Activated naive CD8-positive, alpha-beta T cell treated with anti-CD3 and anti-CD28 coated beads, Interleukin-2, amount 10 ng/mL, durations not matched to agents 7 days and 5 days (primary cell): ENCODE measurements around the gene THPO. TPM values are rescaled to one million over a fixed set of nuclear protein-coding genes. Genes with fewer than 3 reads are reported as not detected.

Experiments
- ATAC-seq: fragments of 150-1000 bp; cut with Tn5 transposase; one replicate; pipeline ENCODE4 v1.10.0; 2021; ENCODE audit warnings: low read depth, moderate library complexity
- POLR2A ChIA-PET: fragments of 350-600 bp; sonication (Branson Sonifier 250); formaldehyde crosslinking; loops from one replicate; lab custom pipeline; 2021; ENCODE audit warnings: antibody characterized with exemption; lab: Charles Lee
- DNase-seq: peaks from one replicate; pipeline ENCODE4 v3.0.0; 2021
- H3K27ac Mint-ChIP-seq: one replicate; pipeline ENCODE4 v1.8.0; 2022; ENCODE audit warnings: mild to moderate bottlenecking, mixed read lengths
- H3K27me3 Mint-ChIP-seq: one replicate; pipeline ENCODE4 v1.8.0; 2022; ENCODE audit warnings: mild to moderate bottlenecking, moderate library complexity, mixed read lengths
- H3K36me3 Mint-ChIP-seq: one replicate; pipeline ENCODE4 v1.8.0; 2021; ENCODE audit warnings: mild to moderate bottlenecking, mixed read lengths
- H3K4me1 Mint-ChIP-seq: one replicate; pipeline ENCODE4 v1.8.0; 2021; ENCODE audit warnings: mixed read lengths
- H3K4me3 Mint-ChIP-seq: one replicate; pipeline ENCODE4 v1.8.0; 2022; ENCODE audit warnings: mild to moderate bottlenecking, moderate library complexity, mixed read lengths
- H3K9me3 Mint-ChIP-seq: one replicate; pipeline ENCODE4 v1.8.0; 2021; ENCODE audit warnings: mixed read lengths
- total RNA-seq, 2 experiments: library from RNA; stranded (reverse); gene quantifications; one replicate each; pipeline ENCODE4 v1.2.3, GENCODE V29; 2021

Gene THPO
- total RNA-seq, result not detected

GRCh38 chr3:184377882-184378445 lies at the start of gene THPO:
TSS of gene THPO (minus strand) at chr3:184378207. CDS start at chr3:184376259, 1,948 bp downstream.
- H3K4me1 Mint-ChIP-seq, result peaks cover 4% of the 10 kb centered on the region
- no peaks in the 10 kb centered on the region for H3K9me3 Mint-ChIP-seq
- H3K36me3 Mint-ChIP-seq, result no peaks in the 10 kb centered on the region
- DNase-seq (no peak), ATAC-seq (no peak)
- POLR2A ChIA-PET, result no interaction called here
- H3K4me3 Mint-ChIP-seq, result no peak within 1 kb of the TSS
- peaks cover 52% of the 10 kb centered on the region for H3K27me3 Mint-ChIP-seq
- no peak within 1 kb of the TSS for H3K27ac Mint-ChIP-seq

- no peak overlapping the region for H3K27ac Mint-ChIP-seq
- no peak overlapping the region for H3K4me3 Mint-ChIP-seq
- no peaks in the 10 kb centered on the region for H3K9me3 Mint-ChIP-seq
- H3K27me3 Mint-ChIP-seq, result peaks cover 22% of the 10 kb centered on the region
- ATAC-seq (no peak), DNase-seq (no peak)
- no peaks in the 10 kb centered on the region for H3K36me3 Mint-ChIP-seq
- POLR2A ChIA-PET, result no interaction called here
- H3K4me1 Mint-ChIP-seq, result no peaks in the 10 kb centered on the region
Measured at GRCh38 chr3:184426691-184427141, 48.7 kb upstream of the THPO start.

- Mint-ChIP-seq H3K4me3 (no peak overlapping the region), H3K27ac (no peak overlapping the region), H3K36me3 (no peaks in the 10 kb centered on the region), H3K27me3 (peaks cover 17% of the 10 kb centered on the region), H3K4me1 (no peaks in the 10 kb centered on the region), H3K9me3 (no peaks in the 10 kb centered on the region)
- ATAC-seq, result no peak
- no peak for DNase-seq
- POLR2A ChIA-PET, result no interaction called here
Measured at GRCh38 chr3:184423561-184423960, 45.6 kb upstream of the THPO start.

- Mint-ChIP-seq H3K36me3 (no peaks in the 10 kb centered on the region), H3K9me3 (no peaks in the 10 kb centered on the region), H3K4me3 (no peak overlapping the region), H3K27me3 (peaks cover 17% of the 10 kb centered on the region), H3K27ac (no peak overlapping the region), H3K4me1 (peaks cover 2% of the 10 kb centered on the region)
- POLR2A ChIA-PET, result no interaction called here
- no peak for ATAC-seq
- DNase-seq, result no peak
Measured at GRCh38 chr3:184419171-184419570, 41.2 kb upstream of the THPO start.

- POLR2A ChIA-PET, result interaction anchor here (0.7 kb wide), 2 partner anchors 122 to 407 kb away, joined by 3 read pairs; no protein-coding TSS in a partner anchor
- peaks cover 2% of the 10 kb centered on the region for H3K4me1 Mint-ChIP-seq
- H3K4me3 Mint-ChIP-seq, result no peak overlapping the region
- peak; percentile 74 for DNase-seq
- no peaks in the 10 kb centered on the region for H3K9me3 Mint-ChIP-seq
- peaks cover 7% of the 10 kb centered on the region for H3K27me3 Mint-ChIP-seq
- H3K27ac Mint-ChIP-seq, result no peak overlapping the region
- H3K36me3 Mint-ChIP-seq, result no peaks in the 10 kb centered on the region
- ATAC-seq, result peak; percentile 92
Measured at GRCh38 chr3:184417619-184418327, 39.8 kb upstream of the THPO start.

- POLR2A ChIA-PET, result no interaction called here
- DNase-seq, result no peak
- no peak for ATAC-seq
- no peaks in the 10 kb centered on the region for H3K36me3 Mint-ChIP-seq
- H3K9me3 Mint-ChIP-seq, result no peaks in the 10 kb centered on the region
- no peak overlapping the region for H3K27ac Mint-ChIP-seq
- H3K4me3 Mint-ChIP-seq, result no peak overlapping the region
- H3K27me3 Mint-ChIP-seq, result peaks cover 4% of the 10 kb centered on the region
- peaks cover 2% of the 10 kb centered on the region for H3K4me1 Mint-ChIP-seq
Measured at GRCh38 chr3:184415203-184415490, 37.1 kb upstream of the THPO start.

- H3K27me3 Mint-ChIP-seq, result peaks cover 3% of the 10 kb centered on the region
- no peaks in the 10 kb centered on the region for H3K9me3 Mint-ChIP-seq
- ATAC-seq (no peak), DNase-seq (no peak)
- POLR2A ChIA-PET, result no interaction called here
- H3K4me3 Mint-ChIP-seq, result no peak overlapping the region
- no peak overlapping the region for H3K27ac Mint-ChIP-seq
- no peaks in the 10 kb centered on the region for H3K36me3 Mint-ChIP-seq
- H3K4me1 Mint-ChIP-seq, result peaks cover 2% of the 10 kb centered on the region
Measured at GRCh38 chr3:184414418-184415202, 36.6 kb upstream of the THPO start.

GRCh38 chr3:184409946-184410500 lies 32.0 kb upstream of the THPO start:
- DNase-seq (no peak), ATAC-seq (no peak)
- Mint-ChIP-seq H3K9me3 (no peaks in the 10 kb centered on the region), H3K4me3 (no peak overlapping the region), H3K4me1 (no peaks in the 10 kb centered on the region), H3K27ac (no peak overlapping the region), H3K36me3 (no peaks in the 10 kb centered on the region), H3K27me3 (peaks cover 2% of the 10 kb centered on the region)
- POLR2A ChIA-PET, result no interaction called here

GRCh38 chr3:184409331-184409926 lies 31.4 kb upstream of the THPO start:
- H3K27me3 Mint-ChIP-seq, result peaks cover 3% of the 10 kb centered on the region
- ATAC-seq (no peak), DNase-seq (no peak)
- POLR2A ChIA-PET, result no interaction called here
- no peak overlapping the region for H3K27ac Mint-ChIP-seq
- H3K9me3 Mint-ChIP-seq, result no peaks in the 10 kb centered on the region
- no peak overlapping the region for H3K4me3 Mint-ChIP-seq
- no peaks in the 10 kb centered on the region for H3K4me1 Mint-ChIP-seq
- no peaks in the 10 kb centered on the region for H3K36me3 Mint-ChIP-seq

GRCh38 chr3:184405075-184406030 lies 27.3 kb upstream of the THPO start:
- no peaks in the 10 kb centered on the region for H3K4me1 Mint-ChIP-seq

GRCh38 chr3:184399410-184399809 lies 21.4 kb upstream of the THPO start:
- no peak overlapping the region for H3K4me3 Mint-ChIP-seq
- DNase-seq, result no peak
- H3K4me1 Mint-ChIP-seq, result no peaks in the 10 kb centered on the region
- H3K27me3 Mint-ChIP-seq, result peaks cover 30% of the 10 kb centered on the region
- ATAC-seq, result no peak
- no peak overlapping the region for H3K27ac Mint-ChIP-seq
- H3K36me3 Mint-ChIP-seq, result no peaks in the 10 kb centered on the region
- no peaks in the 10 kb centered on the region for H3K9me3 Mint-ChIP-seq
- POLR2A ChIA-PET, result interaction anchor here (0.7 kb wide), 1 partner anchor 333 kb away, joined by 3 read pairs; no protein-coding TSS in a partner anchor

More at GRCh38 chr3:184405075-184406030, 27.3 kb upstream of the THPO start:
- Mint-ChIP-seq H3K27ac (no peak overlapping the region), H3K27me3 (peaks cover 17% of the 10 kb centered on the region), H3K36me3 (no peaks in the 10 kb centered on the region), H3K4me3 (no peak overlapping the region), H3K9me3 (no peaks in the 10 kb centered on the region)
- DNase-seq, result no peak
- POLR2A ChIA-PET, result no interaction called here
- ATAC-seq, result no peak

GRCh38 chr3:184395320-184395660 lies 17.3 kb upstream of the THPO start:
- POLR2A ChIA-PET, result no interaction called here
- Mint-ChIP-seq H3K9me3 (no peaks in the 10 kb centered on the region), H3K27ac (no peak overlapping the region), H3K27me3 (peaks cover 24% of the 10 kb centered on the region), H3K36me3 (no peaks in the 10 kb centered on the region), H3K4me1 (no peaks in the 10 kb centered on the region), H3K4me3 (no peak overlapping the region)
- DNase-seq (no peak), ATAC-seq (no peak)
